ENCODE measurements around the gene HECTD4. TPM values are rescaled to one million over a fixed set of nuclear protein-coding genes. Genes with fewer than 3 reads are reported as not detected.

HECTD4 gene
- total and polyA plus RNA-seq, 9 of the 15 experiments (the other 6 are each of a cell fraction or from before 2014, with no cell fraction given): 3.5 to 33.3 (median 13.5) TPM

DNA sequence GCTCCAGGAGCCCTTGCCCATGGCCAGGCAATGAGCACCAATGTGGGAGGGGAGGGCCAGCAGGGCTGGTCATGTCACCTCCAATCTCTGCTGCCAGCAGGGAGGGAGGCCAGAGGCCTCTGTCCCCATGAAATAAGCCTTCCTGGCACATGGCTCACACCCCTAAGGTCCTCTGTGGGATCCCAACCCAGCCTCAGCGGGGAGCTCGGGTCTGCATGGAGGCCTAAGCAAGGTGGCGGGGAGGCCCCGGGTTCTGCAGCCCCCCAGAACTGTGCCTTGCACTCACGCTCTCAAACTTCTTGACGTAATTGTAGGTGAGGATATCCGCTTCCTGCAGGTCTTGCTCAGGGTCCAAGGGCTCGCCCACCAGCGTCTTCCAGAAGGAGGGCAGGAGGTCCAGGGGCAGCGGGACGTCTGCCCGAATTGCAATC, 215.2 kb downstream of the HECTD4 start:
- Histone ChIP-seq H3K4me1 (replicated peaks in 1 of 2; ENCODE audit: control insufficient read depth in 2 of 2, insufficient read depth in 2 of 2, low read length in 2 of 2) (peaks cover 0 to 25% of the 10 kb centered on the region in 2 experiments; a peak in 2 of 5 replicates), H3K79me2 (ENCODE audit: control insufficient read depth, insufficient read depth, low read length) (no peaks in the 10 kb centered on the region), H4K20me1 (replicated peaks; ENCODE audit: control insufficient read depth, insufficient read depth, low read length) (no peaks in the 10 kb centered on the region), H3K4me3 (no peak overlapping the region), H3K36me3 (ENCODE audit: control insufficient read depth, insufficient read depth, low read length) (peaks cover 34% of the 10 kb centered on the region; the same call in 2 of the 3 replicates), H3K9ac (ENCODE audit: insufficient read depth in 1 of 2, low read depth in 2 of 2, low read length in 2 of 2) (no peak overlapping the region; a peak in 1 of 4 replicates), H3K27ac (ENCODE audit: extremely low read depth, low read depth, low read length) (no peak overlapping the region), H3K4me2 (ENCODE audit: insufficient read depth, low read length) (no peak overlapping the region), H3K9me3 (replicated peaks; ENCODE audit: control insufficient read depth, insufficient read depth, low read depth, low read length) (no peaks in the 10 kb centered on the region), H3K9me1 (ENCODE audit: control insufficient read depth, insufficient read depth, low read length) (no peaks in the 10 kb centered on the region), H3K27me3 (ENCODE audit: control insufficient read depth in 2 of 2, insufficient read depth in 2 of 2, low read length in 2 of 2) (no peaks in the 10 kb centered on the region), H2AFZ (ENCODE audit: low read depth, low read length) (no peak overlapping the region)
- no peak for FAIRE-seq
- TF ChIP-seq, protein P1, sequence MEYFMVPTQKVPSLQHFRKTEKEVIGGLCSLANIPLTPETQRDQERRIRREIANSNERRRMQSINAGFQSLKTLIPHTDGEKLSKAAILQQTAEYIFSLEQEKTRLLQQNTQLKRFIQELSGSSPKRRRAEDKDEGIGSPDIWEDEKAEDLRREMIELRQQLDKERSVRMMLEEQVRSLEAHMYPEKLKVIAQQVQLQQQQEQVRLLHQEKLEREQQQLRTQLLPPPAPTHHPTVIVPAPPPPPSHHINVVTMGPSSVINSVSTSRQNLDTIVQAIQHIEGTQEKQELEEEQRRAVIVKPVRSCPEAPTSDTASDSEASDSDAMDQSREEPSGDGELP (CRISPR knock-in tag; IDR thresholded peaks at IDR 0.05; ENCODE audit: borderline replicate concordance): no peak
- TF ChIP-seq POLR2G (IDR thresholded peaks at IDR 0.05; ENCODE audit: low read depth, low read length): 0 out of 2 replicates have a peak, but pooled peaks have one; percentile 1
- TF ChIP-seq, protein P2, sequence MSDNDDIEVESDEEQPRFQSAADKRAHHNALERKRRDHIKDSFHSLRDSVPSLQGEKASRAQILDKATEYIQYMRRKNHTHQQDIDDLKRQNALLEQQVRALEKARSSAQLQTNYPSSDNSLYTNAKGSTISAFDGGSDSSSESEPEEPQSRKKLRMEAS (CRISPR knock-in tag; IDR thresholded peaks at IDR 0.05): peak; percentile 25; the same call in 1 of the 2 replicates
- CTCF ChIA-PET (ENCODE audit: low intra/inter-chr PET ratio): no interaction called here
- in situ Hi-C loops (cut with MboI): no loop called here
- intact Hi-C loops (cut with micrococcal nuclease): no loop called here
- ATAC-seq: no peak
- no TSS peak for BruUV-seq (replicated peaks)
- POLR2A ChIA-PET: interaction anchor here (0.8 to 1.0 kb wide), 2 partner anchors 10 to 51 kb away, joined by 3 to 4 read pairs; no protein-coding TSS in a partner anchor
- WGBS (ENCODE audit: insufficient coverage, low coverage, missing lambda C conversion rate): 93% methylated on average over 11 of the region's 12 CpGs
- DNase-seq (ENCODE audit: extremely low read depth in 1 of 4, low spot score in 3 of 4): no peak

Measured in K562 (cell line).